H1 (cell line): Measurements from ENCODE around the gene MASP1.

Source experiments
- CEBPB ChIP-seq: IDR thresholded peaks from 2 replicates; pipeline ENCODE4 v1.6.1; 2012; ENCODE audit warnings: low read depth, low read length
- CTCF ChIP-seq, 3 experiments: IDR thresholded peaks; 1 replicate in 2 of 3; 2 replicates in 1 of 3; pipeline versions ENCODE4 v1.5.1 to v1.6.1; 2011; ENCODE audit warnings: low read length in 3 of 3, mild to moderate bottlenecking in 3 of 3, inconsistent platforms in 2 of 3, low read depth in 1 of 3, moderate library complexity in 1 of 3; ENCODE audit not compliant: insufficient read depth in 1 of 3; ENCODE audit errors: control extremely low read depth in 1 of 3
- EP300 ChIP-seq, 2 experiments: IDR thresholded peaks; 1 replicate in 1 of 2; 2 replicates in 1 of 2; pipeline ENCODE4 v1.6.1; 2011 to 2012; ENCODE audit warnings: low read depth in 2 of 2, low read length in 2 of 2, mild to moderate bottlenecking in 2 of 2, borderline replicate concordance in 1 of 2, inconsistent platforms in 1 of 2, moderate library complexity in 1 of 2
- GABPA ChIP-seq: IDR thresholded peaks from 2 replicates; pipeline ENCODE4 v1.6.1; 2011; ENCODE audit warnings: mild to moderate bottlenecking, low read length, moderate library complexity, borderline replicate concordance; ENCODE audit not compliant: insufficient read depth
- JUND ChIP-seq: IDR thresholded peaks from 2 replicates; pipeline ENCODE4 v1.6.1; 2011; ENCODE audit warnings: mild to moderate bottlenecking, improper control_type of control experiment, low read length
- POLR2AphosphoS5 ChIP-seq: IDR thresholded peaks from 2 replicates; pipeline ENCODE4 v1.6.1; 2011; ENCODE audit warnings: low read depth, low read length
- SUZ12 ChIP-seq: fragments of 200-600 bp; sonication (generic); IDR thresholded peaks from 2 replicates; pipeline ENCODE4 v1.6.1; 2012; ENCODE audit warnings: mild to moderate bottlenecking, inconsistent platforms, low read length, moderate library complexity, mixed read lengths
- TAF7 ChIP-seq: optimal IDR thresholded peaks from 2 replicates; pipeline ENCODE3; 2011; ENCODE audit warnings: low read depth, mild to moderate bottlenecking, inconsistent platforms, low read length, moderate library complexity, borderline replicate concordance

DNA sequence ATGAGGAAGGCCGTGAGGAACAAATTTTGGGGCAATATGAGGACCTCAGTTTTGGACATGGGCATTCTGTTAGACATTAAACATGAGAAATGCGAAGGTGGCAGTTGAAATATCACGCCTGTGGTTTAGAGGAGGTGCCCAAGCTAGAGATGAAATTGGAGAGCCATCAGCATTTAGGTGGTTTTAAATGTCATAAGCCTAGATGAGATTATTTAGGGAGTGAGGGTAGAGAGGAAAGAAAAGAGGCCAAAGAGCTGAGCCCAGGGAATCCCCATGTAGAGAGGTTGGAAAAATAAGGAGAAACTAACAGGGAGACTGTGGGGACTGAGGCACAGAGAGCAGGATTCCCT lies 79.4 kb downstream of the MASP1 start:
- TF ChIP-seq CTCF (IDR thresholded peaks at IDR 0.05; ENCODE audit: control extremely low read depth in 1 of 3, insufficient read depth in 1 of 3, low read depth in 1 of 3, low read length in 3 of 3) (no peak), JUND (no peak), CEBPB (no peak), SUZ12 (no peak), TAF7 (no peak), POLR2AphosphoS5 (no peak), GABPA (no peak), EP300 (IDR thresholded peaks at IDR 0.05; ENCODE audit: borderline replicate concordance in 1 of 2, low read depth in 2 of 2, low read length in 2 of 2) (no peak)
